Osteocyte (in vitro differentiated cells): Measurements from ENCODE around the gene SLC25A11. TPM values are rescaled to one million over a fixed set of nuclear protein-coding genes. Genes with fewer than 3 reads are reported as not detected.

Source experiments
- DNase-seq: peaks from one replicate; pipeline ENCODE4 v3.0.0; 2021; ENCODE audit warnings: mixed read lengths; ENCODE audit not compliant: unreplicated experiment; ENCODE audit errors: extremely low spot score
- H3K27ac Mint-ChIP-seq: one replicate; pipeline ENCODE4 v1.8.0; 2021; ENCODE audit warnings: mild to moderate bottlenecking, mixed read lengths; ENCODE audit not compliant: unreplicated experiment
- H3K27me3 Mint-ChIP-seq: one replicate; pipeline ENCODE4 v1.8.0; 2021; ENCODE audit warnings: mixed read lengths; ENCODE audit not compliant: unreplicated experiment
- H3K36me3 Mint-ChIP-seq: one replicate; pipeline ENCODE4 v1.8.0; 2021; ENCODE audit warnings: mixed read lengths; ENCODE audit not compliant: unreplicated experiment
- H3K4me1 Mint-ChIP-seq: one replicate; pipeline ENCODE4 v1.8.0; 2021; ENCODE audit warnings: mixed read lengths; ENCODE audit not compliant: unreplicated experiment
- H3K4me3 Mint-ChIP-seq: one replicate; pipeline ENCODE4 v1.8.0; 2021; ENCODE audit warnings: mild to moderate bottlenecking, moderate library complexity, mixed read lengths; ENCODE audit not compliant: unreplicated experiment
- H3K9me3 Mint-ChIP-seq: one replicate; pipeline ENCODE4 v1.8.0; 2021; ENCODE audit warnings: mixed read lengths; ENCODE audit not compliant: unreplicated experiment
- microRNA-seq: library from miRNA; unstranded; fragments of <30 nt; microRNA quantifications from one replicate; pipeline ENCODE4 v1.1.0, GENCODE V29; 2020; ENCODE audit not compliant: unreplicated experiment
- total RNA-seq: library from RNA; stranded (reverse); gene quantifications from 2 replicates; pipeline ENCODE4 v1.2.1, GENCODE V29; 2021
- TF ChIP-seq, protein P1 (sequence below): fragments of 200-600 bp; sonication (generic); IDR thresholded peaks from 2 replicates; pipeline ENCODE4 v1.5.0; 2021; ENCODE audit warnings: antibody characterized with exemption, mild to moderate bottlenecking, moderate library complexity

The SLC25A11 gene
- total RNA-seq, 1 donor from 2014 or later: 59.6 TPM

- Mint-ChIP-seq H3K4me1 (no peaks in the 10 kb centered on the region), H3K27me3 (no peaks in the 10 kb centered on the region), H3K4me3 (no peak overlapping the region), H3K9me3 (no peaks in the 10 kb centered on the region), H3K36me3 (peaks cover 35% of the 10 kb centered on the region), H3K27ac (no peak overlapping the region)
- TF ChIP-seq, protein P1, sequence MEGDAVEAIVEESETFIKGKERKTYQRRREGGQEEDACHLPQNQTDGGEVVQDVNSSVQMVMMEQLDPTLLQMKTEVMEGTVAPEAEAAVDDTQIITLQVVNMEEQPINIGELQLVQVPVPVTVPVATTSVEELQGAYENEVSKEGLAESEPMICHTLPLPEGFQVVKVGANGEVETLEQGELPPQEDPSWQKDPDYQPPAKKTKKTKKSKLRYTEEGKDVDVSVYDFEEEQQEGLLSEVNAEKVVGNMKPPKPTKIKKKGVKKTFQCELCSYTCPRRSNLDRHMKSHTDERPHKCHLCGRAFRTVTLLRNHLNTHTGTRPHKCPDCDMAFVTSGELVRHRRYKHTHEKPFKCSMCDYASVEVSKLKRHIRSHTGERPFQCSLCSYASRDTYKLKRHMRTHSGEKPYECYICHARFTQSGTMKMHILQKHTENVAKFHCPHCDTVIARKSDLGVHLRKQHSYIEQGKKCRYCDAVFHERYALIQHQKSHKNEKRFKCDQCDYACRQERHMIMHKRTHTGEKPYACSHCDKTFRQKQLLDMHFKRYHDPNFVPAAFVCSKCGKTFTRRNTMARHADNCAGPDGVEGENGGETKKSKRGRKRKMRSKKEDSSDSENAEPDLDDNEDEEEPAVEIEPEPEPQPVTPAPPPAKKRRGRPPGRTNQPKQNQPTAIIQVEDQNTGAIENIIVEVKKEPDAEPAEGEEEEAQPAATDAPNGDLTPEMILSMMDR: no peak
- no peak for DNase-seq
Measured at GRCh38 chr17:4891411-4892410, 48.1 kb downstream of the SLC25A11 start.

- H3K27me3 Mint-ChIP-seq: no peaks in the 10 kb centered on the region
- peaks cover 33% of the 10 kb centered on the region for H3K36me3 Mint-ChIP-seq
- no peak for DNase-seq
- H3K9me3 Mint-ChIP-seq: no peaks in the 10 kb centered on the region
- no peak overlapping the region for H3K4me3 Mint-ChIP-seq
- H3K4me1 Mint-ChIP-seq: no peaks in the 10 kb centered on the region
- TF ChIP-seq, protein P1: no peak
- no peak overlapping the region for H3K27ac Mint-ChIP-seq
Measured at GRCh38 chr17:4887581-4887980, 52.3 kb downstream of the SLC25A11 start.

Small RNA genes within 50 kb of the gene (microRNA-seq; reads per million reads assigned to microRNA genes)
- gene MIR6864 (not detected), gene MIR6865 (not detected)

Other genes starting within 250 kb of the SLC25A11 start
- 60.5 and 60.7 TPM in 2 replicates for gene PELP1, start 235.9 kb downstream of the SLC25A11 start, total RNA-seq
- gene ARRB2, start 229.4 kb downstream of the SLC25A11 start, total RNA-seq: 19.4 and 23.6 TPM in 2 replicates
- 15.3 and 19.4 TPM in 2 replicates for gene MED11, start 208.6 kb downstream of the SLC25A11 start, total RNA-seq
- 0.55 and 0.99 TPM in 2 replicates for gene ZMYND15, start 200.2 kb downstream of the SLC25A11 start, total RNA-seq
- 11.0 and 12.8 TPM in 2 replicates for gene CXCL16, start 200.1 kb downstream of the SLC25A11 start, total RNA-seq
- gene TM4SF5, start 168.2 kb downstream of the SLC25A11 start, total RNA-seq: not detected in 2 replicates
- 1.9 and 2.4 TPM in 2 replicates for gene VMO1, start 153.7 kb downstream of the SLC25A11 start, total RNA-seq
- not detected in 2 replicates for gene GLTPD2, start 151.1 kb downstream of the SLC25A11 start, total RNA-seq
- gene PSMB6, start 143.9 kb downstream of the SLC25A11 start, total RNA-seq: 119 TPM in 2 replicates
- 49.3 and 52.2 TPM in 2 replicates for gene PLD2, start 132.9 kb downstream of the SLC25A11 start, total RNA-seq
- 93.2 and 93.3 TPM in 2 replicates for gene MINK1, start 106.7 kb downstream of the SLC25A11 start, total RNA-seq
- gene C17orf107, start 40.5 kb downstream of the SLC25A11 start, total RNA-seq: 0.78 and 1.3 TPM in 2 replicates
- gene CHRNE, start 36.9 kb downstream of the SLC25A11 start, total RNA-seq: 0.27 TPM in 1 of 2 replicates, not detected in the other
- gene GP1BA, start 7.8 kb downstream of the SLC25A11 start, total RNA-seq: not detected in 2 replicates
- 105 and 115 TPM in 2 replicates for gene RNF167, start 222 bp upstream of the SLC25A11 start, total RNA-seq
- gene PFN1, start 8.5 kb upstream of the SLC25A11 start, total RNA-seq: 509 and 514 TPM in 2 replicates
- gene ENO3, start 11.1 kb upstream of the SLC25A11 start, total RNA-seq: 9.4 and 9.5 TPM in 2 replicates
- gene SPAG7, start 27.8 kb upstream of the SLC25A11 start, total RNA-seq: 90.8 and 92.9 TPM in 2 replicates
- 69.4 and 83.5 TPM in 2 replicates for gene CAMTA2, start 47.6 kb upstream of the SLC25A11 start, total RNA-seq
- 0.89 and 1.8 TPM in 2 replicates for gene INCA1, start 57.5 kb upstream of the SLC25A11 start, total RNA-seq
- 123 and 127 TPM in 2 replicates for gene KIF1C, start 57.9 kb upstream of the SLC25A11 start, total RNA-seq
- gene SLC52A1, start 95.4 kb upstream of the SLC25A11 start, total RNA-seq: not detected in 2 replicates
- 0.78 and 0.86 TPM in 2 replicates for gene ZFP3, start 138.4 kb upstream of the SLC25A11 start, total RNA-seq
- gene ZNF232, start 171.8 kb upstream of the SLC25A11 start, total RNA-seq: 7.9 and 8.5 TPM in 2 replicates
- 0.13 and 0.16 TPM in 2 replicates for gene USP6, start 176.0 kb upstream of the SLC25A11 start, total RNA-seq